ENCODE results near the gene BLOC1S3. TPM values are rescaled to one million over a fixed set of nuclear protein-coding genes. Genes with fewer than 3 reads are reported as not detected.

Gene BLOC1S3
- total RNA-seq, 4 donors from 2014 or later, result 9.1 to 15.4 (median 11.9) TPM

DNA sequence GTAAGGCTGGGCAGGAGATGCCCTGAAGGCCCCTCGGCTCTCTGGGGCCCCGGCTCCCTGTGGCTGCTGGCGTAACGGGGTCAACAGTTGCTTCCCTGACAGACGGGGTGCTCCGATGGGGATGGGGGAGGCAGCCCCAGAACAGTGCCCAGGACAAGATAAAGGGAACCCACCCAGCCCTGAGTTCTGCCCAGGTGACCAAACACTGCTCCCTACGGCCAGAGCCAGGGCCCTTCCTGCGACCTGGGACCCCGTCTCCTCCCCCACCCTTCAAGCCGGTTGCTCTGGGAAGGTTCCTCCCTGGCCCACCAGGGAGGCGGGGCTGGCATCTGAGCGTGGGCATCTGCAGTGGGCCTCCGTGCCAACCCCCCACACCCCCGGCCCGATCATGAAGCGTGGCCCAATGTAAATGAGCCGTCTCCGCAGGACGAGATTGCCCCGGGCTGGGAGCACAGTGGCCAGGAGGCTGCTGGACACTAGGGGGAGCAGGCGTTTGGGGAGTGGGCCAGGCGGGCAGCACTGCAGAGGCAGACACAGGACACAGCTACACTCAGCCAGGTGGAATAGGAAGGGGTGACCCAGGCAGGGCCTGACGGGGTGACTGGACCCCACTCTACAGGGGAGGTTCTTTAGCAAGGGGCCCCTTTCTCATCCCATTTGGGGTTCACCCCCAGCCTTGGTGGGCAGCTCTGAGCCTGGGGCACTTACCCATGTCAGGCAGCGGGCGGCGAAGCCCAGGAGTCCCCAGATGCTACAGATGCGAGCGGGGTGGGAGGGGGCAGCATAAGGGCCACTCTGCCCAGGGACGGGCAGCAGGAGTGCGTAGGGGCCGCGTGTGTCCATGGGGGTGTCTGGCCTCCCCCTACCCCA lies 16.6 kb upstream of the BLOC1S3 start:
- Histone ChIP-seq H3K27ac (no peak overlapping the region), H3K4me1 (peaks cover 0 to 15% of the 10 kb centered on the region in 2 donors), H3K9me3 (no peaks in the 10 kb centered on the region), H3K4me3 (replicated peaks in 1 of 3) (no peak overlapping the region), H3K36me3 (no peaks in the 10 kb centered on the region), H3K27me3 (no peaks in the 10 kb centered on the region)
- intact Hi-C loops (cut with DNase I), result no loop called here
- no peak for DNase-seq
- 50 to 52% methylated on average over 2 to 16 of the region's 32 CpGs for WGBS, 2 donors
- TF ChIP-seq POLR2A (IDR thresholded peaks at IDR 0.05), result no peak
- TF ChIP-seq, protein P1, sequence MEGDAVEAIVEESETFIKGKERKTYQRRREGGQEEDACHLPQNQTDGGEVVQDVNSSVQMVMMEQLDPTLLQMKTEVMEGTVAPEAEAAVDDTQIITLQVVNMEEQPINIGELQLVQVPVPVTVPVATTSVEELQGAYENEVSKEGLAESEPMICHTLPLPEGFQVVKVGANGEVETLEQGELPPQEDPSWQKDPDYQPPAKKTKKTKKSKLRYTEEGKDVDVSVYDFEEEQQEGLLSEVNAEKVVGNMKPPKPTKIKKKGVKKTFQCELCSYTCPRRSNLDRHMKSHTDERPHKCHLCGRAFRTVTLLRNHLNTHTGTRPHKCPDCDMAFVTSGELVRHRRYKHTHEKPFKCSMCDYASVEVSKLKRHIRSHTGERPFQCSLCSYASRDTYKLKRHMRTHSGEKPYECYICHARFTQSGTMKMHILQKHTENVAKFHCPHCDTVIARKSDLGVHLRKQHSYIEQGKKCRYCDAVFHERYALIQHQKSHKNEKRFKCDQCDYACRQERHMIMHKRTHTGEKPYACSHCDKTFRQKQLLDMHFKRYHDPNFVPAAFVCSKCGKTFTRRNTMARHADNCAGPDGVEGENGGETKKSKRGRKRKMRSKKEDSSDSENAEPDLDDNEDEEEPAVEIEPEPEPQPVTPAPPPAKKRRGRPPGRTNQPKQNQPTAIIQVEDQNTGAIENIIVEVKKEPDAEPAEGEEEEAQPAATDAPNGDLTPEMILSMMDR (IDR thresholded peaks at IDR 0.05), result peak in 1 of 6 experiments; percentile 24

DNA sequence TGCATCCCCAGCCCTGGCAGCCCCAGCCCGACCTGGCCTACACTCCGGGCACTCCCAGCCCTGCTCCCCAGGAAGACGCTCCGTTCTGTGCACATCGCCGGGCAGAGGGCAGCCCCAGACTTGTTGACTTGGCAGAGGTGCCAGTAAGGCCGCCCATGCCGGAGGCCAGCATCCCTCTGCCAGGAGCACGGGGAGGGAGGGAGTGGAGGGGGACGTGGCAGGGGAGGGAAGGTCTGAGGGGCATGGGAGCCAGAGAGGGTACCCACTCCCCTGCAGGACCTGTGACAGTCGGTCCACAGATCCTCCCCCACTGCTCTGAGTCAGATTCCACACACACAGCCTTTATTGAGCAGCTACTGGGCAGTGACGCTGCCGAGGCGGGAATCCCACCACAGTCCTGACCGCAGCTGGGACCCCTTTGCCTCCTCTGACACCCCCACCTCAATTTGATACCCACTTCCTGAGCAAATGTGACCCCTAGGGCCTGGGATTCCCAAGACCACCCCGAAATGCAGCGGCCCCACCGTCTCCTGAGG lies 15.9 kb upstream of the BLOC1S3 start:
- no peaks in the 10 kb centered on the region for H3K36me3 ChIP-seq
- no peak for DNase-seq

DNA sequence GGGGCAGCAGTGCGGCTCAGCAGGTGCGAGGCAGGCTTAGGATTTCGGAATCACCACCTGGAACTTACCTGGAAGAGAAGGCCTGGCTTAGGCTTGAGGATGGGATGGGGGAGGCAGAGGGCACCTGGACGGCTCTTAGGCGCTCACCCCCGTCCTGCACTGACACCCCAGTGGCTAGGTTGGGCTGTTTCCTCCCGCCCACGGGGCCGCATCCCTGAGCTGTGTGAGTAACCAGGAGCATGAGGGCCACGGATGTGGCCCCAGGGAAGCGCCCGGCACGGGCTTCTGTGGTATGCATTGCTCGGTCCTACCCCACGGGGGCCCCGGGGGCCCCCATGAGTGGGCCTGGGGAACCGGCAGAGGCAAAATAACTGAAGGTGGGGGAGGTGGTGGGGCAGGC lies 15.4 kb upstream of the BLOC1S3 start:
- TF ChIP-seq, protein P1 (IDR thresholded peaks at IDR 0.05), result no peak
- no peak for TF ChIP-seq POLR2A (IDR thresholded peaks at IDR 0.05)
- Histone ChIP-seq H3K4me3 (replicated peaks in 1 of 3) (no peak overlapping the region), H3K9me3 (no peaks in the 10 kb centered on the region), H3K27me3 (no peaks in the 10 kb centered on the region), H3K27ac (no peak overlapping the region), H3K36me3 (no peaks in the 10 kb centered on the region), H3K4me1 (peaks cover 0 to 15% of the 10 kb centered on the region in 2 donors)
- DNase-seq, result no peak
- 91 to 100% methylated on average over 4 to 14 of the region's 17 CpGs for WGBS, 2 donors
- intact Hi-C loops (cut with DNase I), result no loop called here

More for the DNA sequence above, 15.9 kb upstream of the BLOC1S3 start:
- H3K4me1 ChIP-seq, result peaks cover 0 to 15% of the 10 kb centered on the region in 2 donors
- intact Hi-C loops (cut with DNase I), result no loop called here
- no peaks in the 10 kb centered on the region for H3K27me3 ChIP-seq
- WGBS, 2 donors, result 73 to 85% methylated on average over 13 to 16 of the region's 18 CpGs
- no peaks in the 10 kb centered on the region for H3K9me3 ChIP-seq
- no peak for TF ChIP-seq POLR2A (IDR thresholded peaks at IDR 0.05)
- TF ChIP-seq, protein P1 (IDR thresholded peaks at IDR 0.05), result no peak
- H3K4me3 ChIP-seq (replicated peaks in 1 of 3), result no peak overlapping the region
- no peak overlapping the region for H3K27ac ChIP-seq

DNA sequence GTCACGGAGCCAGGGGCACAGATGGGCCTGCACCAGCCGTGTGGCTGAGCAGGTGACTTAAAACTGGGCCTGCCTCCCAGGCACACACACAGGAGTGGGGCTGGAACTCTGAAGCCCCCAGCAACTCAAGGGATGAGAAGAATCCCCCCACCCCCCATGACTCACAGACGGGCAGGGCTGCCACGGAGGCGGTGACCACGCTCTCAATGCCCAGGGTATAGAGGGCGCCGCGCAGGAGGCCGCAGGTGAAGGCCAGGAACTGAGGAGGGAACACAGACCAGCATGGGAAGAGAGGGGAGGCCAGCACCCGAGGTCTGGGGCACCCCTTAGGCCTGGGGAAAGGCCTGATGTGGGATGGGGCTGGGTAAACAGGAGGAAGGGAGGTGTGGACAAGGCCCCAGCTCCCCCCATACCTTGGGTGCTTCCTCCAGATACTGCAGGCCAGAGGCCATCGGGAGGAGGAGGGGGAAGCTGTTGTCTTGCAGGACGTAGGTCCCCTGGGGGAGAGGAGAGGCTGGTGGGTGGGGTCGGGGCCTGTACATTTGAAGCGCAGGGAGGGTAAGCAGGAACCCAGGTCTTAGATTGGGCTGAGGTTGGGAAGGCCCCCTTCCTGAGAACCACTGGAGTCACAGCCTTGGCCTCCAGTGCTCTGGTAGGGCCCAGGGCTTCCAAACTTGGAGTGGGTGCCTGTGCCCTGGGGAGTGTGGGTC lies 14.7 kb upstream of the BLOC1S3 start:
- no peaks in the 10 kb centered on the region for H3K36me3 ChIP-seq
- no peak for TF ChIP-seq POLR2A (IDR thresholded peaks at IDR 0.05)
- TF ChIP-seq, protein P1 (IDR thresholded peaks at IDR 0.05), result no peak
- intact Hi-C loops (cut with DNase I), result no loop called here
- DNase-seq, result no peak
- H3K4me1 ChIP-seq, result peaks cover 0 to 15% of the 10 kb centered on the region in 2 donors
- H3K9me3 ChIP-seq, result no peaks in the 10 kb centered on the region
- H3K27ac ChIP-seq, result no peak overlapping the region
- no peak overlapping the region for H3K4me3 ChIP-seq (replicated peaks in 1 of 3)
- H3K27me3 ChIP-seq, result no peaks in the 10 kb centered on the region
- WGBS, 2 donors, result 86 to 89% methylated on average over 14 to 15 of the region's 15 CpGs

Data from thyroid gland (tissue), 4 donors.